GM15510 (cell line): ENCODE measurements around the gene FXYD5.

Source experiments
- POLR2A ChIP-seq: IDR thresholded peaks from 3 replicates; pipeline ENCODE4 v1.6.1; 2011; ENCODE audit warnings: borderline replicate concordance; ENCODE audit not compliant: insufficient read length; ENCODE audit errors: extremely low read depth

Gene FXYD5

GRCh38 chr19:35140962-35141836 lies 13.3 kb upstream of the FXYD5 start:
- no peak for TF ChIP-seq POLR2A

GRCh38 chr19:35141837-35142605 lies 12.5 kb upstream of the FXYD5 start:
- no peak for TF ChIP-seq POLR2A

DNA sequence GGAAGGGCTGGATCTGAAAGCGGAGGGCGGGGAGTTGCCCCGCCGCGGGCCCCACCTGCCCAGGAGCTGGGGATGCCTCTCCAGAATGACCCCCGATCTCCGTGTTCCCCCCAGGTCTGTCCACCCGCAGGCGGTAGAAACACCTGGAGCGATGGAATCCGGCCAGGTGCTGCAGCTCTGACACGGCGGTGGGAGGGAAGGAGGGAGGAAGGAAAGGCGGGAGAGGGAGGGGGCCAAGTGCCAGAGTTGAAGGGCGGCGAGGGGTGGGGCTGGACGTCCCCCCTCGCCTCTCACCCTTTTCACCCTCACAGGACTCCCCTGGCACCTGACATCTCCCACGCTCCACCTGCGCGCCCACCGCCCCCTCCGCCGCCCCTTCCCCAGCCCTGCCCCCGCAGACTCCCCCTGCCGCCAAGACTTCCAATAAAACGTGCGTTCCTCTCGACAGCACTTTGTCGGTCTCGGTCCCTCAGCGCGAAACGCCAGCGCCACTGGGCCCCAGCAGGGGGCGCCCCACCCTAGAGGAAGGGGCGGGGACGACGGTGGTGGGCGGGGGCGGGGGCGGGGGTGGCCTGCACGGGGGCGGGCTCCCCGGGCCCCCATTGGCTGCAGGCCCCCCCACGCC lies 11.8 kb upstream of the FXYD5 start:
- no peak for TF ChIP-seq POLR2A

DNA sequence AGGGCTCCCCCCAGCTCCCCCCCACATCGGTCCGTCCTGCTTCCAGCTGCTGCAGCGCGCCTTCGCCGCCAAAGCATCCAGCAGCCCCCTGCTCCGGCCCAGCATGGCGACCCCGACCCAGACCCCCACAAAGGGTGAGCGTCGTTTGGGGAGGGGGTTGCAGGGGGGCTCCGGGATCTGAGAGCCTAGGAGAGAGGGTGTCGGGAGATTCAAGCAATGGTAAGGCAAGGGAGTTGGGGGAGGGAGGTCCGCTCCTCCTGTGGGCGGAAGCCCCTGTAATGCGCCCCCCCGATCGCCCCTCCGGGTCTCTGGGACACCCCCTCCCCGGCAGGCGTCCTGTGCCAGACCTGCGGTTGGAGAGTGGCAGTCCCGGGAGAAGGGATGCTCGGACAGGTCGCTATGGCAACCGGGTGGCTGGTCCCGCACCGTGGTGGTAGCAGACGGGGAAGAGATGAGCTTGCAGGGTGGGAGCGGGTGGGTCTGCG lies 11.3 kb upstream of the FXYD5 start, which contains the start of gene FXYD7:
FXYD7 (plus strand) TSS at position 25 of the 485 bp plus-strand sequence; CDS start at position 104, 79 bp downstream.
- TF ChIP-seq POLR2A, result no peak

DNA sequence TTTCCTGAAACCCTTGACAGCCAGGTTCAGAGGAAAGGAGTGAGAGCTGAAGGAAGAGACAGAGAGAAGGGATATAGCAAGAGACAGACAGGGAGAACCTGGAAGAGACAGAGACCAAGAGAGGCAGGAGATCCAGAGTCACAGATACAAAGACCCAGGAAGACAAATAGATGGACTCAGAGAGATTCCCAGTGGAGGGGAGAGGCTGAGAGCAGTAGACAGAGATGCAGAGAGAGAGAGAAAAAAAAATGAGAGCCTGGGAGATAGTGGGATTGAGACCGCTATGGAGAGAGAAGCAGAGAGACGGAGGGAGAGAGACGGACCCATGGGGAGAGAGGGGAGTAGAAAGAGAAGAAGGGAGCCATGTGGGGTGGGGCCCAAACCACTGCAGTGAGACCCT lies 10.7 kb upstream of the FXYD5 start:
- TF ChIP-seq POLR2A, result no peak

- TF ChIP-seq POLR2A, result no peak
These were observed 10.3 kb upstream of the FXYD5 start for GRCh38 chr19:35144259-35144599.

DNA sequence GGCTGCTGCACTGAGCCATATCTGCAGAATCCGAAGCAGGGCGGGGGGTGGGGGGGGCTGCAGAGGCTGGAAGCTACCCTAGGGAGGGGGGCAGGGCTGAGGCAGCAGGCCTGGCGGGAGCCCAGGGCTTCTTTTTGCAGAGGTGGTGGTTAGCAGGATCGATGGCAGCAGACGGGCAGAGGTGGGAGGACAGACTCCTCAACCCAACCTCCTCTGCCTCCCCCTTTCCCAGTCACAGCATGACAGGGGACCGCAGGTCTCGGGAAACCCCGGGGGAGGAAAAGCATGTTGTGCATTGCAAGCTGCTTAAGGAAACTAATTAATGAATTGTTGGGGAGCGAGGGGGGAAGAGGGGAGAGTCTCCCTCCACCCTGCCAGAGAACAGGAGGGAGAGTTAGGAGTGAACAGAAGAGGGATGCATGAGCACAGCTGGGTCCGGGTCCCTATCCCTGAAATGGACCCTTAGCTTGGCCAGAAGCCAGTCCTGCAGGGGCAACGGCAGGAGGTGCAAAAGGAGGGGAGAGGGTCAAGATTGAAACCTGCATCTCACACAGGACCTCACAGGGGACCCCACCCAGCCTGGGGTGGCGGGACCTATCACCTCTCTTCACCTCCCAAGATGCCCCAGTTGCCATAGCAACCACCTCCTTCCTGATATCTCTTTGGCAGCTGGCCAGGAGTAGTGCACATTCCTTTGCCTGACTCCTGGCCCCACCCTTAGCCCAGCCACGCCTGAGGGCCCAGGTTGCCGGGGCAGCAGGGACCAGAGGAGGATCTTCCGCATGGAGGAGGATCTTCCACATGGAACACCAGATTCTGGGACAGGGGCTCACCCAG lies 9.7 kb upstream of the FXYD5 start:
- no peak for TF ChIP-seq POLR2A

- TF ChIP-seq POLR2A, result no peak
These were observed 7.6 kb upstream of the FXYD5 start for GRCh38 chr19:35146746-35147459.

DNA sequence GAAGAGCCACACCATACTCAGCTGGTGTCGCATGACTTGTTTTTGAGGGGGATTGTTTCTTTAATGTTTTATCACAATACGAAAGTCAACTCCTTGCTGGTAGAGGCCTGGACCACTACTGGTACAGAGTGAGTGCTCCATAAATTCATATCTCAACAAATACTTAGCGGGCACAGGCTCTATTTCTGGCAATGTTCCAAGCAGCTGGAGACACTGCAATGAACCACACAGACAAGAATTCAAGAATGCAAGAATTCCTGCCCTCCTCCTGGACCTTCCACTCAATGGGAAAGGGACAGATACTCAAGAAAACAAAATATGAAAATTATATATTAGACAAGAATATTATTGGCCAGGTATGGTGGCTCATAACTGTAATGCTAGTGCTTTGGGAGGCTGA lies 5.1 kb upstream of the FXYD5 start:
- TF ChIP-seq POLR2A, result no peak

GRCh38 chr19:35150445-35150844 lies 4.1 kb upstream of the FXYD5 start:
- no peak for TF ChIP-seq POLR2A

DNA sequence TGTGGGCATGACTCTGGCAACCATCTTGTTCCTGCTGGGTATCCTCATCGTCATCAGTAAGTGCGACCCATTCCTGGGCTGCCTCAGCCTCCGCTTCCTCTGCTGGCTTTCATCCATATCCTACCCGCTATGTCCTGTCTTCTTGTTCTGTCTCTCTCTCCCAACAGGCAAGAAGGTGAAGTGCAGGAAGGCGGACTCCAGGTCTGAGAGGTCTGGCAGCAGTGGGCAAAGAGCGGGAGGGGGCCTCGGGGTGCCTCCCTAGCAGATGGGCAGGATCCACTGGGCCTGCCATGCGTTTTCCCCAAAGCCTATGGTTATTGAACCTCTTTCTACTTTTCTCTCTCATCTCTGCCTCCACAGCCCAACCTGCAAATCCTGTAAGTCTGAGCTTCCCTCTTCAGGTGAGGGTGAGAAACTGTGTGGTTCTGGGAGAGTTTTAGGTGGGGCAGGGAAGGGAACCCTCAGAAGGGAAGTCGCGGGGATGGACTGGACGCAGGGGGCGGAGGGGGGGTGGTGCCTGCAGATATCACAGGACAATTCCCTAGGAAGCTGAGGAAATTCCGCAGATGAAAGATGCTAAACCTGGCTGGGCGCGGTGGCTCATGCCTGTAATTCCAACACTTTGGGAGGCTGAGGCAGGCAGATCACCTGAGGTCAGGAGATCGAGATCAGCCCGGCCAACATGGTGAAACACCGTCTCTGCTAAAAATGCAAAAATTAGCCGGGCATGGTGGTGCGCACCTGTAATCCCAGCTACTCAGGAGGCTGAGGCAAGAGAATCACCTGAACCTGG lies 3.1 kb upstream of the FXYD5 start:
- TF ChIP-seq POLR2A, result no peak

DNA sequence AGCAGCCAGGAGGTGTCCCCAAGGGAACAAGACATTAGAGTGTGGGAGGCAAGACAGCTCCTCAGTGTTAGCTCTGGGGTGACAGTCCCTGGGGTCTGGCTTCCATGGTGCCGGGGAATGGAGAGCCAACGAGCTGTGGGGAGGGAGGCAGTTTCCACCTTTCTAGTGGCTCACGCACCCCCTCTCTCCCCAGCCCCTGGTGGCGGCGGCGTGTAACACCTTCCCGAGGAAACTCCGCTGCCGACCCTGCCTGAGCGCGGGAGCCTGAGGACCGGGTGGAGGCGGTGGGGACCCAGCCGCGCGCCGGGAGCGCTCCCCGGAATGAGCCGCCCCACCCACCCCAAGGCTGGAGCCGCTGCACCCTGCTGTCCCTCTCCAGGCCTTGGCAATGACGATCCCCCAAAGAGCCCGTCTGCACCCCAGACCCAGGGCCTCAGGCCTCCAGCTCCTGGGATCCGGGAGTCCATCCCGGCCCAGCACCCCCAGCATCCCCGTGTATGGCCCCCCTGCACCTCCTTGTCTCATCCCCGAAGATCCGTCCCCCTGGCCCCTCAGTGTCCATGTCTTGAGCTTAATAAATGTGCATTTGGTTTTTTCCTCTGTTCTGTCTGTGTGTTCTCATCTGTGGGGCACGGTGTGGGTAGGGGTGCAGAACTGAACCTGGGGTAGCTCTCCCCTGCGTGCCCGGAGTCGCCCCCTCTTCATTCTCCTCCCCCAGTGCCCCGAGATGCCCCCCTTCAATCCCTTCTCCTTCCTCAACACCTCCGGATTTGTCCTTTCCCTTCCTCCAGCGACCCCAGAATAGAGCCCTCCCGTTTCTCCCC lies 622 bp upstream of the FXYD5 start:
- no peak for TF ChIP-seq POLR2A
